ENCODE results near the gene AGPAT4.
"Not testable (repeated sequence)": the region's sequence is repeated elsewhere in the genome, so short reads cannot be mapped to it uniquely, and the experiment has no call there.

AGPAT4 gene

GRCh38 chr6:161200610-161201370 is 73.1 kb downstream of the AGPAT4 start:
- DNase-seq (ENCODE audit: low spot score) = no peak

- no peak for DNase-seq (ENCODE audit: low spot score)
Observed at GRCh38 chr6:161199850-161200249, 74.0 kb downstream of the AGPAT4 start.

- no peak for DNase-seq (ENCODE audit: low spot score)
Observed at GRCh38 chr6:161198783-161199460, 74.9 kb downstream of the AGPAT4 start.

GRCh38 chr6:161198176-161198575 is 75.7 kb downstream of the AGPAT4 start:
- no peak for DNase-seq (ENCODE audit: low spot score)

GRCh38 chr6:161195386-161195785 is 78.5 kb downstream of the AGPAT4 start:
- no peak for DNase-seq (ENCODE audit: low spot score)

- DNase-seq (ENCODE audit: low spot score) = no peak
Observed at GRCh38 chr6:161194374-161194773, 79.5 kb downstream of the AGPAT4 start.

- DNase-seq (ENCODE audit: low spot score) = no peak
Observed at GRCh38 chr6:161192636-161193411, 81.0 kb downstream of the AGPAT4 start.

- DNase-seq (ENCODE audit: low spot score) = no peak
Observed at GRCh38 chr6:161191671-161192070, 82.2 kb downstream of the AGPAT4 start.

- DNase-seq (ENCODE audit: low spot score) = no peak
Observed at GRCh38 chr6:161191007-161191406, 82.9 kb downstream of the AGPAT4 start.

GRCh38 chr6:161189891-161190290 is 84.0 kb downstream of the AGPAT4 start:
- no peak for DNase-seq (ENCODE audit: low spot score)

GRCh38 chr6:161188547-161189465 is 85.1 kb downstream of the AGPAT4 start:
- no peak for DNase-seq (ENCODE audit: low spot score)

- DNase-seq (ENCODE audit: low spot score) = no peak
Observed at GRCh38 chr6:161186173-161186769, 87.6 kb downstream of the AGPAT4 start.

GRCh38 chr6:161181121-161181520 is 92.7 kb downstream of the AGPAT4 start:
- no peak for DNase-seq (ENCODE audit: low spot score)

- DNase-seq (ENCODE audit: low spot score) = not testable (repeated sequence)
Observed at GRCh38 chr6:161178155-161178554, 95.7 kb downstream of the AGPAT4 start.

- DNase-seq (ENCODE audit: low spot score) = not testable (repeated sequence)
Observed at GRCh38 chr6:161176428-161176827, 97.4 kb downstream of the AGPAT4 start.

GRCh38 chr6:161172769-161173168 is 101.1 kb downstream of the AGPAT4 start:
- not testable (repeated sequence) for DNase-seq (ENCODE audit: low spot score)

GRCh38 chr6:161171207-161171606 is 102.7 kb downstream of the AGPAT4 start:
- DNase-seq (ENCODE audit: low spot score) = no peak

- no peak for DNase-seq (ENCODE audit: low spot score)
Observed at GRCh38 chr6:161169696-161170095, 104.2 kb downstream of the AGPAT4 start.

- DNase-seq (ENCODE audit: low spot score) = no peak
Observed at GRCh38 chr6:161169035-161169434, 104.8 kb downstream of the AGPAT4 start.

- no peak for DNase-seq (ENCODE audit: low spot score)
Observed at GRCh38 chr6:161168281-161168891, 105.5 kb downstream of the AGPAT4 start.

GRCh38 chr6:161166677-161167076 is 107.2 kb downstream of the AGPAT4 start:
- no peak for DNase-seq (ENCODE audit: low spot score)
